DOHH2 (cell line): ENCODE measurements around the gene CSRNP3.

Experiments
- CTCF ChIP-seq: fragments of 200-600 bp; sonication (generic); IDR thresholded peaks from one replicate; pipeline ENCODE4 v1.5.1; 2014; ENCODE audit warnings: antibody characterized with exemption, mild to moderate bottlenecking, low read depth, low read length; ENCODE audit not compliant: poor library complexity, severe bottlenecking
- EZH2phosphoT487 ChIP-seq: fragments of 200-600 bp; sonication (generic); IDR thresholded peaks from 2 replicates; pipeline ENCODE4 v1.6.1; 2017; ENCODE audit warnings: borderline replicate concordance, mild to moderate bottlenecking, antibody characterized with exemption, low read length, moderate library complexity, mixed read lengths

GRCh38 chr2:165587335-165587938, 117.9 kb downstream of the CSRNP3 start:
- TF ChIP-seq CTCF (no peak), EZH2phosphoT487 (no peak)
